Measurements from ENCODE around the gene MUC5B.

GRCh38 chr11:1223346-1224110 lies 662 bp downstream of the MUC5B start:
- TF ChIP-seq, protein P1, sequence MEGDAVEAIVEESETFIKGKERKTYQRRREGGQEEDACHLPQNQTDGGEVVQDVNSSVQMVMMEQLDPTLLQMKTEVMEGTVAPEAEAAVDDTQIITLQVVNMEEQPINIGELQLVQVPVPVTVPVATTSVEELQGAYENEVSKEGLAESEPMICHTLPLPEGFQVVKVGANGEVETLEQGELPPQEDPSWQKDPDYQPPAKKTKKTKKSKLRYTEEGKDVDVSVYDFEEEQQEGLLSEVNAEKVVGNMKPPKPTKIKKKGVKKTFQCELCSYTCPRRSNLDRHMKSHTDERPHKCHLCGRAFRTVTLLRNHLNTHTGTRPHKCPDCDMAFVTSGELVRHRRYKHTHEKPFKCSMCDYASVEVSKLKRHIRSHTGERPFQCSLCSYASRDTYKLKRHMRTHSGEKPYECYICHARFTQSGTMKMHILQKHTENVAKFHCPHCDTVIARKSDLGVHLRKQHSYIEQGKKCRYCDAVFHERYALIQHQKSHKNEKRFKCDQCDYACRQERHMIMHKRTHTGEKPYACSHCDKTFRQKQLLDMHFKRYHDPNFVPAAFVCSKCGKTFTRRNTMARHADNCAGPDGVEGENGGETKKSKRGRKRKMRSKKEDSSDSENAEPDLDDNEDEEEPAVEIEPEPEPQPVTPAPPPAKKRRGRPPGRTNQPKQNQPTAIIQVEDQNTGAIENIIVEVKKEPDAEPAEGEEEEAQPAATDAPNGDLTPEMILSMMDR (IDR thresholded peaks at IDR 0.05; ENCODE audit: extremely low read depth in 1 of 2, insufficient read depth in 1 of 2, low read depth in 1 of 2, low read length in 2 of 2): no peak
- TF ChIP-seq JUN (IDR thresholded peaks at IDR 0.05; ENCODE audit: borderline replicate concordance, insufficient read depth, insufficient read length, low read depth): no peak
- no peak for TF ChIP-seq EZH2 (IDR thresholded peaks at IDR 0.05; ENCODE audit: borderline replicate concordance, low read depth, low read length, severe bottlenecking)
- no peak for TF ChIP-seq POLR2AphosphoS5 (IDR thresholded peaks at IDR 0.05; ENCODE audit: insufficient read depth, low read depth, low read length)
- TF ChIP-seq, protein P2, sequence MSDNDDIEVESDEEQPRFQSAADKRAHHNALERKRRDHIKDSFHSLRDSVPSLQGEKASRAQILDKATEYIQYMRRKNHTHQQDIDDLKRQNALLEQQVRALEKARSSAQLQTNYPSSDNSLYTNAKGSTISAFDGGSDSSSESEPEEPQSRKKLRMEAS (IDR thresholded peaks at IDR 0.05; ENCODE audit: insufficient read depth, insufficient read length): no peak
- TF ChIP-seq POLR2A (IDR thresholded peaks at IDR 0.05; ENCODE audit: low read depth, low read length): no peak

Measured in endothelial cell of umbilical vein (primary cell).